GM13976 (cell line): ENCODE measurements around the gene LONP2.
"Not testable (repeated sequence)": the region's sequence is repeated elsewhere in the genome, so short reads cannot be mapped to it uniquely, and the experiment has no call there.

Experiments used
- DNase-seq: peaks from one replicate; pipeline ENCODE4 v3.0.0; 2012; ENCODE audit warnings: low spot score
- in situ Hi-C: fragments of 300-500 bp; cut with MboI; formaldehyde crosslinking; loops from one replicate; pipeline ENCODE4 v1.12.0; 2022; ENCODE audit warnings: low sequenced_read_pairs, mixed read lengths, inconsistent platforms; ENCODE audit not compliant: unreplicated experiment
- TF ChIP-seq, protein P1 (sequence below): IDR thresholded peaks from 2 replicates; pipeline ENCODE4 v1.5.1; 2012; ENCODE audit warnings: borderline replicate concordance, mild to moderate bottlenecking; ENCODE audit not compliant: insufficient read depth; ENCODE audit errors: extremely low read depth, missing control alignments, control extremely low read depth

The LONP2 gene

DNA sequence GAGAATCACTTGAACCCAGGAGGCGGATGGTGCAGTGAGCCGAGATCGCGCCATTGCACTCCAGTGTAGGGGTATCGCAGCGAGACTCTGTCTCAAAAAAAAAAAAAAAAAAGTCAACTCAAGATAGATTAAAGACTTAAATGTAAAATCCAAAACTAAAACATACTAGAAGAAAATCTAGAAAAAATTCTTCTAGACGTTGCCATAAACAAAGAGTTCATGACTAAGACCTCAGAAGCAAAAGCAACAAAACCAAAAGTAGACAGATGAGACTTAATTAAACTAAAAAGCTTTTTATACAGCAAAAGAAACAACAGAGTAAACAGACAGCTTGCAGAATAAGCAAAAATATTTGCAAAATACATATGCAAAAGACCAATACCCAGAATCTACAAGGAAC, 64.4 kb downstream of the LONP2 start:
- DNase-seq, result no peak
- TF ChIP-seq, protein P1, sequence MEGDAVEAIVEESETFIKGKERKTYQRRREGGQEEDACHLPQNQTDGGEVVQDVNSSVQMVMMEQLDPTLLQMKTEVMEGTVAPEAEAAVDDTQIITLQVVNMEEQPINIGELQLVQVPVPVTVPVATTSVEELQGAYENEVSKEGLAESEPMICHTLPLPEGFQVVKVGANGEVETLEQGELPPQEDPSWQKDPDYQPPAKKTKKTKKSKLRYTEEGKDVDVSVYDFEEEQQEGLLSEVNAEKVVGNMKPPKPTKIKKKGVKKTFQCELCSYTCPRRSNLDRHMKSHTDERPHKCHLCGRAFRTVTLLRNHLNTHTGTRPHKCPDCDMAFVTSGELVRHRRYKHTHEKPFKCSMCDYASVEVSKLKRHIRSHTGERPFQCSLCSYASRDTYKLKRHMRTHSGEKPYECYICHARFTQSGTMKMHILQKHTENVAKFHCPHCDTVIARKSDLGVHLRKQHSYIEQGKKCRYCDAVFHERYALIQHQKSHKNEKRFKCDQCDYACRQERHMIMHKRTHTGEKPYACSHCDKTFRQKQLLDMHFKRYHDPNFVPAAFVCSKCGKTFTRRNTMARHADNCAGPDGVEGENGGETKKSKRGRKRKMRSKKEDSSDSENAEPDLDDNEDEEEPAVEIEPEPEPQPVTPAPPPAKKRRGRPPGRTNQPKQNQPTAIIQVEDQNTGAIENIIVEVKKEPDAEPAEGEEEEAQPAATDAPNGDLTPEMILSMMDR, result no peak
- in situ Hi-C loops, result no loop called here

DNA sequence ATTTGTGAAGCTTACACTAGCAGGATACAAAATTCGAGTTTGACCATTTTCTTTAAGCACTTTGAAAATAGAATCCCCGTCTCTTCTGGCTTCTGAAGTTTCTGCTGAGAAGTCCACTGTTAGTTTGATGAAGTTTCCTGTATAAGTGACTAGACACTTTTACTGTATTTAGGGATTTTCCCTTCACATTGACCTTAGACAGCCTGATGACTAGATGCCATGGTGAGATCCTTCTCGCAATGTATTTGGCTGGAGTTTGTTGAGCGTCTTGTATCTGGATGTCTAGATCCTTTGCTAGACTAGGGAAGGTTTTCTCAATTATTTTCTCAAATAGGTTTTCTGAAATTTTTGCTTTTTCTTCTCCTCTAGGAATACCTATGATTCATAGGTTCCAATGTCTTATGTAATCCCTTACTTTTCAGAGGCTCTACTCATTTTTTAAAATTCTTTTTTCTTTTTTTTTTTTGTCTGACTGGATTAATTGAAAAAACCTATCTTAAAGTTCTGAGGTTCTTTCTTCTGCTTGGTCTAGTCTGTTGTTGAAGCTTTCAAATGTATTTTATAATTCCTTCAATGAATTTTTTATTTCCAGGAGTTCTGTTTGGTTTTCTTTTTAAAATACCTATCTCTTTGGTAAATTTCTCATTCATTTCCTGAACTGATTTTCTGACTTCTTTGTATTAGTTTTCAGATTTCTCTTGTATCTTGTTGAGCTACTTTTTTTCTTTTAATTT, 67.0 kb downstream of the LONP2 start:
- TF ChIP-seq, protein P1, result no peak
- in situ Hi-C loops, result no loop called here
- no peak for DNase-seq

DNA sequence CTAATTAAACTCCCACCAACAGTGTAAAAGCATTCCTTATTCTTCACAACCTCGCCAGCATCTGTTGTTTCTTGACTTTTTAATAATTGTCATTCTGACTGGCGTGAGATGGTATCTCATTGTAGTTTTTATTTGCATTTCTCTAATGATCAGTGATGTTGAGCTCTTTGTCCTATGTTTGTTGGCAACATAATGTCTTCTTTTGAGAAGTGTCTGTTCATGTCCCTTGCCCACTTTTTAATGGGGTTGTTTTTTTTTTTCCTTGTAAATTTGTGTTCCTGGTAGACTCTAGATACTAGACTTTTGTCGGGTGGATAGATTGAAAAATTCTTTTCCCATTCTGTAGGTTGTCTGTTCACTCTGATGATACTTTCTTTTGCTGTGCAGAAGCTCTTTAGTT, 69.8 kb downstream of the LONP2 start:
- in situ Hi-C loops, result not testable (repeated sequence)

DNA sequence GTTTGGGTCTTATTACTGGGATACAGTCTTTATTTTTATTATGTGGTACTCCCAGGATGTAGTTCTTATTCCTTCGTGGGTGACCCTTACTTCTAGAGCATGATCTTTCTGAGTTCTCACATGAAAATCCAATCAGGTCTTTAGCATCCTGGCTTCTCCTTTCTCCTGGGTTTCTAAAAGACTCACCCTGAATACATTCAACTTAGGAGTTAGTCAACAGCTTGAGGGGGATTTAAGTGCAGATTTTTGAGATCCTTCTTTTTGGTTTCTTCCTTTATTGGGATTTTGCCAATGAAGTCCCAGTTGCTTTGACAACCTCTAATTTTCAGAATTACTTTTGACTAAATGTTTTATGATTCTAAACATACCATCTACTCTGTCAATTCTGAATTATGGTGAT, 72.9 kb downstream of the LONP2 start:
- TF ChIP-seq, protein P1, result no peak
- in situ Hi-C loops, result no loop called here
- DNase-seq, result no peak

More for the DNA sequence above, 69.8 kb downstream of the LONP2 start:
- DNase-seq, result not testable (repeated sequence)

DNA sequence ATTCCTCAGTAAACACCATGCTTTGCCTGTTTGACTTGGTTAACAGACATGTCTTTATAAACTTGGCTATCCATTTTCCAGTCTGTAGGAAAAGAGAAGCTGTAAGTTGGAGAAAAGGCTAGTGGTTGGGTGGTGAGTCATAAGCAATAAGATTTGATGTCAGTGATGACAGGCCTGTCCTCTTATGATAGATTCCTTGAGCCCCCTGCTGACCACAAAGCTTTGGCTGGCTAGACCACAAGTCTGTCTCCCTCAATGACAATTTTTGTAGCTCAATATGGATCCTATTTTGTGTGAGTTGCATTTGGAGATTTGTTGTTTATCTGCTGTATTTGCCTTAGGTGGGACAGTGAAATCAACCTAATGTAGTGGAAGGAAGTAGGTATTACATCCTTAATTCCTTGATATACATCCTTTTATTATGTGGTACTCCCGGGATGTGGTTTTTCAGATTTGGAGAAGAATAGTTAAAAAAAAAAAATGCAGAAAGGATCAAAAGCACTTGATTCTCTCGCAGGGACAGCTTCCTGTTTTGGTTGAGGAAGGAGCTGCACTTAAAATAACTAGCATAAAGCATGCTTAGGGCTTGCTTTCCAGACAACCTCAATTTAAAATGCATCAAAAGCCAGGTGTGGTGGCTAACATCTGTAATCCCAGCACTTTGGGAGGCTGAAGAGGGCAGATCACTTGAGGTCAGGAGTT, 73.7 kb downstream of the LONP2 start:
- DNase-seq, result no peak
- in situ Hi-C loops, result no loop called here
- TF ChIP-seq, protein P1, result no peak

DNA sequence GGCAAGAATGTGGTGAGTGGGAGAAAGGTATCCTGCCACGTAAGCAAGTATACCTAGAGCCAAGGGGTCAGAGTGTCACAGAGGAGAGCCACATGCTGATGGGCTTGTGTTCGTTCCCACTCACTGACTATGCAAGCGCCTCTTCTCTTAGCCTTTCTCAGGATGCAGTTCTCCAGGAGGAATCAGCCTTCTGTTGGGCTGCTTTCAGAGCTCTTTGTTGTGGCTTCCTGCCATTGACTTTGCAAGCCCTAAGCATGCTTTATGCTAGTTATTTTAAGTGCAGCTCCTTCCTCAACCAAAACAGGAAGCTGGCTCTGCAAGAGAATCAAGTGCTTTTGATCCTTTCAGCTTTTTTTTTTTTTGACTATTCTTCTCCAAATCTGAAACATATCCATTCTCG, 74.5 kb downstream of the LONP2 start:
- DNase-seq, result no peak
- in situ Hi-C loops, result no loop called here

More for the DNA sequence above, 74.5 kb downstream of the LONP2 start:
- TF ChIP-seq, protein P1, result no peak
